HEK293 (cell line): ENCODE results near the gene KLF7.

Experiments
- KLF16 ChIP-seq: fragments of 450-650 bp; formaldehyde crosslinking; IDR thresholded peaks from 2 replicates; pipeline ENCODE4 v1.5.1; 2017; ENCODE audit warnings: missing biosample characterization, missing genetic modification characterization
- SP2 ChIP-seq: fragments of 450-650 bp; formaldehyde crosslinking; IDR thresholded peaks from 2 replicates; pipeline ENCODE4 v1.5.1; 2016; ENCODE audit warnings: missing biosample characterization, missing genetic modification characterization
- ZBTB20 ChIP-seq: fragments of 450-650 bp; formaldehyde crosslinking; IDR thresholded peaks from 2 replicates; pipeline ENCODE4 v1.5.1; 2016; ENCODE audit warnings: missing biosample characterization, missing genetic modification characterization
- ZFP69B ChIP-seq: fragments of 450-650 bp; formaldehyde crosslinking; IDR thresholded peaks from 2 replicates; pipeline ENCODE4 v1.5.1; 2016; ENCODE audit warnings: missing biosample characterization, missing genetic modification characterization
- ZNF544 ChIP-seq: fragments of 450-650 bp; formaldehyde crosslinking; IDR thresholded peaks from 2 replicates; pipeline ENCODE4 v1.5.0; 2017; ENCODE audit warnings: missing biosample characterization, missing genetic modification characterization
- ZNF558 ChIP-seq: fragments of 450-650 bp; formaldehyde crosslinking; IDR thresholded peaks from 2 replicates; pipeline ENCODE4 v1.5.1; 2016; ENCODE audit warnings: missing biosample characterization, missing genetic modification characterization
- TF ChIP-seq, protein P1 (sequence below): fragments of 450-650 bp; formaldehyde crosslinking; conservative IDR thresholded peaks from 2 replicates; pipeline ENCODE4 v1.5.1; 2016; ENCODE audit warnings: low read depth, missing biosample characterization, missing genetic modification characterization
- TF ChIP-seq, protein P2 (sequence below): fragments of 450-650 bp; formaldehyde crosslinking; IDR thresholded peaks from 2 replicates; pipeline ENCODE4 v1.5.1; 2017; ENCODE audit warnings: missing biosample characterization, missing genetic modification characterization
- TF ChIP-seq, protein P3 (sequence below): fragments of 450-650 bp; formaldehyde crosslinking; conservative IDR thresholded peaks from 2 replicates; pipeline ENCODE4 v1.5.1; 2016; ENCODE audit warnings: low read depth, missing biosample characterization, missing genetic modification characterization
- TF ChIP-seq, protein P4 (sequence below): fragments of 450-650 bp; formaldehyde crosslinking; IDR thresholded peaks from 2 replicates; pipeline ENCODE4 v1.5.1; 2016; ENCODE audit warnings: missing biosample characterization, missing genetic modification characterization
- TF ChIP-seq, protein P5 (sequence below): fragments of 450-650 bp; formaldehyde crosslinking; IDR thresholded peaks from 2 replicates; pipeline ENCODE4 v1.5.1; 2016; ENCODE audit warnings: missing biosample characterization, missing genetic modification characterization
- TF ChIP-seq, protein P6 (sequence below): fragments of 450-650 bp; formaldehyde crosslinking; IDR thresholded peaks from 2 replicates; pipeline ENCODE4 v1.5.1; 2016; ENCODE audit warnings: missing biosample characterization, missing genetic modification characterization
- TF ChIP-seq, protein P7 (sequence below): fragments of 450-650 bp; formaldehyde crosslinking; IDR thresholded peaks from 2 replicates; pipeline ENCODE4 v1.5.1; 2016; ENCODE audit warnings: missing biosample characterization, missing genetic modification characterization

The KLF7 gene

DNA sequence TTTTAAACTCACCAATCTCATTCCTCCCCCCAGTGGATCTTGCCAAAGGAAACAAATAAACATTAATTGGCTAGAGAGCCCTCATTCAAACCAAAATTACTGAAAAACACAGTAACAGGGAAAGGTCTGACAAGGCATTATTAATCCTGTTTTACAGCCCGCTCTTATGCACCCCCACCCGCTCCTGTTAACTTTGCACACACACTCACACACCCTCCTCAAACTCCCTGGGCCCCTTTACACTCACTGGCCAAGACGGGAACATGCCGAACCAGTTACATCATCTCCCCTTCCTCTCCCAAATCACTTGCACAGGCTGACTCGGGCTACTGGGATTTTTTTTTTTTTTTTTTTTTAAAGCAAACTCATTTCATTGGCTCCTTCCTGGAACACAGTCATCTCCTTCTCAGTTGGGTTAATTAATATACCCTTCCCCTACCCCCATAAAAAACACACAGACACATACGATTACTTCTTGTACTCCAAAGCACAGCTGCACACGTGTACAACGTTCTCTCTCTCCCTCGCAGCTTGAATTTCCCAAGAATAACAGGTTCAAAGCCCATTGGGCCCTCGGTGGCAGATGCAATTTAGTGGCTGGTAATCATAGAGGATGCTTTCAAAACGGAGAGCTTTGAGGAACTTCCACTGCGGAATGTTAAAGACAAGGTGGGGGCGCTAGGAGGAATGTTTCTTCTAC is 31.8 kb downstream of the KLF7 start (continued):
- TF ChIP-seq, protein P1, sequence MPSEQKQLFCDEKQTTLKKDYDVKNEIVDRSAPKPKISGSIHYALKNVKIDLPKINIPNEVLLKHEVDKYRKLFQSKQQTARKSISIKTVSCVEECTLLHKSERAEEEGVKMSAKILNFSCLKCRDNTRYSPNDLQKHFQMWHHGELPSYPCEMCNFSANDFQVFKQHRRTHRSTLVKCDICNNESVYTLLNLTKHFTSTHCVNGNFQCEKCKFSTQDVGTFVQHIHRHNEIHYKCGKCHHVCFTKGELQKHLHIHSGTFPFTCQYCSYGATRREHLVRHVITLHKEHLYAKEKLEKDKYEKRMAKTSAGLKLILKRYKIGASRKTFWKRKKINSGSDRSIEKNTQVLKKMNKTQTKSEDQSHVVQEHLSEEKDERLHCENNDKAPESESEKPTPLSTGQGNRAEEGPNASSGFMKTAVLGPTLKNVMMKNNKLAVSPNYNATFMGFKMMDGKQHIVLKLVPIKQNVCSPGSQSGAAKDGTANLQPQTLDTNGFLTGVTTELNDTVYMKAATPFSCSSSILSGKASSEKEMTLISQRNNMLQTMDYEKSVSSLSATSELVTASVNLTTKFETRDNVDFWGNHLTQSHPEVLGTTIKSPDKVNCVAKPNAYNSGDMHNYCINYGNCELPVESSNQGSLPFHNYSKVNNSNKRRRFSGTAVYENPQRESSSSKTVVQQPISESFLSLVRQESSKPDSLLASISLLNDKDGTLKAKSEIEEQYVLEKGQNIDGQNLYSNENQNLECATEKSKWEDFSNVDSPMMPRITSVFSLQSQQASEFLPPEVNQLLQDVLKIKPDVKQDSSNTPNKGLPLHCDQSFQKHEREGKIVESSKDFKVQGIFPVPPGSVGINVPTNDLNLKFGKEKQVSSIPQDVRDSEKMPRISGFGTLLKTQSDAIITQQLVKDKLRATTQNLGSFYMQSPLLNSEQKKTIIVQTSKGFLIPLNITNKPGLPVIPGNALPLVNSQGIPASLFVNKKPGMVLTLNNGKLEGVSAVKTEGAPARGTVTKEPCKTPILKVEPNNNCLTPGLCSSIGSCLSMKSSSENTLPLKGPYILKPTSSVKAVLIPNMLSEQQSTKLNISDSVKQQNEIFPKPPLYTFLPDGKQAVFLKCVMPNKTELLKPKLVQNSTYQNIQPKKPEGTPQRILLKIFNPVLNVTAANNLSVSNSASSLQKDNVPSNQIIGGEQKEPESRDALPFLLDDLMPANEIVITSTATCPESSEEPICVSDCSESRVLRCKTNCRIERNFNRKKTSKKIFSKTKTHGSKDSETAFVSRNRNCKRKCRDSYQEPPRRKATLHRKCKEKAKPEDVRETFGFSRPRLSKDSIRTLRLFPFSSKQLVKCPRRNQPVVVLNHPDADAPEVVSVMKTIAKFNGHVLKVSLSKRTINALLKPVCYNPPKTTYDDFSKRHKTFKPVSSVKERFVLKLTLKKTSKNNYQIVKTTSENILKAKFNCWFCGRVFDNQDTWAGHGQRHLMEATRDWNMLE (tag by site-specific recombination), result peak; percentile 52; the same call in 1 of the 2 replicates
- TF ChIP-seq ZNF558 (tag by site-specific recombination), result peak; percentile 36; the same call in 1 of the 2 replicates
- TF ChIP-seq, protein P2, sequence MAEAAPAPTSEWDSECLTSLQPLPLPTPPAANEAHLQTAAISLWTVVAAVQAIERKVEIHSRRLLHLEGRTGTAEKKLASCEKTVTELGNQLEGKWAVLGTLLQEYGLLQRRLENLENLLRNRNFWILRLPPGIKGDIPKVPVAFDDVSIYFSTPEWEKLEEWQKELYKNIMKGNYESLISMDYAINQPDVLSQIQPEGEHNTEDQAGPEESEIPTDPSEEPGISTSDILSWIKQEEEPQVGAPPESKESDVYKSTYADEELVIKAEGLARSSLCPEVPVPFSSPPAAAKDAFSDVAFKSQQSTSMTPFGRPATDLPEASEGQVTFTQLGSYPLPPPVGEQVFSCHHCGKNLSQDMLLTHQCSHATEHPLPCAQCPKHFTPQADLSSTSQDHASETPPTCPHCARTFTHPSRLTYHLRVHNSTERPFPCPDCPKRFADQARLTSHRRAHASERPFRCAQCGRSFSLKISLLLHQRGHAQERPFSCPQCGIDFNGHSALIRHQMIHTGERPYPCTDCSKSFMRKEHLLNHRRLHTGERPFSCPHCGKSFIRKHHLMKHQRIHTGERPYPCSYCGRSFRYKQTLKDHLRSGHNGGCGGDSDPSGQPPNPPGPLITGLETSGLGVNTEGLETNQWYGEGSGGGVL (tag by site-specific recombination), result peak; percentile 95
- TF ChIP-seq, protein P3, sequence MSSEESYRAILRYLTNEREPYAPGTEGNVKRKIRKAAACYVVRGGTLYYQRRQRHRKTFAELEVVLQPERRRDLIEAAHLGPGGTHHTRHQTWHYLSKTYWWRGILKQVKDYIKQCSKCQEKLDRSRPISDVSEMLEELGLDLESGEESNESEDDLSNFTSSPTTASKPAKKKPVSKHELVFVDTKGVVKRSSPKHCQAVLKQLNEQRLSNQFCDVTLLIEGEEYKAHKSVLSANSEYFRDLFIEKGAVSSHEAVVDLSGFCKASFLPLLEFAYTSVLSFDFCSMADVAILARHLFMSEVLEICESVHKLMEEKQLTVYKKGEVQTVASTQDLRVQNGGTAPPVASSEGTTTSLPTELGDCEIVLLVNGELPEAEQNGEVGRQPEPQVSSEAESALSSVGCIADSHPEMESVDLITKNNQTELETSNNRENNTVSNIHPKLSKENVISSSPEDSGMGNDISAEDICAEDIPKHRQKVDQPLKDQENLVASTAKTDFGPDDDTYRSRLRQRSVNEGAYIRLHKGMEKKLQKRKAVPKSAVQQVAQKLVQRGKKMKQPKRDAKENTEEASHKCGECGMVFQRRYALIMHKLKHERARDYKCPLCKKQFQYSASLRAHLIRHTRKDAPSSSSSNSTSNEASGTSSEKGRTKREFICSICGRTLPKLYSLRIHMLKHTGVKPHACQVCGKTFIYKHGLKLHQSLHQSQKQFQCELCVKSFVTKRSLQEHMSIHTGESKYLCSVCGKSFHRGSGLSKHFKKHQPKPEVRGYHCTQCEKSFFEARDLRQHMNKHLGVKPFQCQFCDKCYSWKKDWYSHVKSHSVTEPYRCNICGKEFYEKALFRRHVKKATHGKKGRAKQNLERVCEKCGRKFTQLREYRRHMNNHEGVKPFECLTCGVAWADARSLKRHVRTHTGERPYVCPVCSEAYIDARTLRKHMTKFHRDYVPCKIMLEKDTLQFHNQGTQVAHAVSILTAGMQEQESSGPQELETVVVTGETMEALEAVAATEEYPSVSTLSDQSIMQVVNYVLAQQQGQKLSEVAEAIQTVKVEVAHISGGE (tag by site-specific recombination), result peak; percentile 10; the same call in 1 of the 2 replicates
- TF ChIP-seq, protein P4, sequence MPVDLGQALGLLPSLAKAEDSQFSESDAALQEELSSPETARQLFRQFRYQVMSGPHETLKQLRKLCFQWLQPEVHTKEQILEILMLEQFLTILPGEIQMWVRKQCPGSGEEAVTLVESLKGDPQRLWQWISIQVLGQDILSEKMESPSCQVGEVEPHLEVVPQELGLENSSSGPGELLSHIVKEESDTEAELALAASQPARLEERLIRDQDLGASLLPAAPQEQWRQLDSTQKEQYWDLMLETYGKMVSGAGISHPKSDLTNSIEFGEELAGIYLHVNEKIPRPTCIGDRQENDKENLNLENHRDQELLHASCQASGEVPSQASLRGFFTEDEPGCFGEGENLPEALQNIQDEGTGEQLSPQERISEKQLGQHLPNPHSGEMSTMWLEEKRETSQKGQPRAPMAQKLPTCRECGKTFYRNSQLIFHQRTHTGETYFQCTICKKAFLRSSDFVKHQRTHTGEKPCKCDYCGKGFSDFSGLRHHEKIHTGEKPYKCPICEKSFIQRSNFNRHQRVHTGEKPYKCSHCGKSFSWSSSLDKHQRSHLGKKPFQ (tag by site-specific recombination), result no peak
- peak; percentile 79 for TF ChIP-seq ZFP69B (tag by site-specific recombination)
- TF ChIP-seq, protein P5, sequence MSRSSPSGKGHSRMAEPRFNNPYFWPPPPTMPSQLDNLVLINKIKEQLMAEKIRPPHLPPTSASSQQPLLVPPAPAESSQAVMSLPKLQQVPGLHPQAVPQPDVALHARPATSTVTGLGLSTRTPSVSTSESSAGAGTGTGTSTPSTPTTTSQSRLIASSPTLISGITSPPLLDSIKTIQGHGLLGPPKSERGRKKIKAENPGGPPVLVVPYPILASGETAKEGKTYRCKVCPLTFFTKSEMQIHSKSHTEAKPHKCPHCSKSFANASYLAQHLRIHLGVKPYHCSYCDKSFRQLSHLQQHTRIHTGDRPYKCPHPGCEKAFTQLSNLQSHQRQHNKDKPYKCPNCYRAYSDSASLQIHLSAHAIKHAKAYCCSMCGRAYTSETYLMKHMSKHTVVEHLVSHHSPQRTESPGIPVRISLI (tag by site-specific recombination), result peak; percentile 98
- TF ChIP-seq SP2 (tag by site-specific recombination), result no peak
- peak; percentile 57; the same call in 1 of the 2 replicates for TF ChIP-seq KLF16 (tag by site-specific recombination)
- TF ChIP-seq, protein P6, sequence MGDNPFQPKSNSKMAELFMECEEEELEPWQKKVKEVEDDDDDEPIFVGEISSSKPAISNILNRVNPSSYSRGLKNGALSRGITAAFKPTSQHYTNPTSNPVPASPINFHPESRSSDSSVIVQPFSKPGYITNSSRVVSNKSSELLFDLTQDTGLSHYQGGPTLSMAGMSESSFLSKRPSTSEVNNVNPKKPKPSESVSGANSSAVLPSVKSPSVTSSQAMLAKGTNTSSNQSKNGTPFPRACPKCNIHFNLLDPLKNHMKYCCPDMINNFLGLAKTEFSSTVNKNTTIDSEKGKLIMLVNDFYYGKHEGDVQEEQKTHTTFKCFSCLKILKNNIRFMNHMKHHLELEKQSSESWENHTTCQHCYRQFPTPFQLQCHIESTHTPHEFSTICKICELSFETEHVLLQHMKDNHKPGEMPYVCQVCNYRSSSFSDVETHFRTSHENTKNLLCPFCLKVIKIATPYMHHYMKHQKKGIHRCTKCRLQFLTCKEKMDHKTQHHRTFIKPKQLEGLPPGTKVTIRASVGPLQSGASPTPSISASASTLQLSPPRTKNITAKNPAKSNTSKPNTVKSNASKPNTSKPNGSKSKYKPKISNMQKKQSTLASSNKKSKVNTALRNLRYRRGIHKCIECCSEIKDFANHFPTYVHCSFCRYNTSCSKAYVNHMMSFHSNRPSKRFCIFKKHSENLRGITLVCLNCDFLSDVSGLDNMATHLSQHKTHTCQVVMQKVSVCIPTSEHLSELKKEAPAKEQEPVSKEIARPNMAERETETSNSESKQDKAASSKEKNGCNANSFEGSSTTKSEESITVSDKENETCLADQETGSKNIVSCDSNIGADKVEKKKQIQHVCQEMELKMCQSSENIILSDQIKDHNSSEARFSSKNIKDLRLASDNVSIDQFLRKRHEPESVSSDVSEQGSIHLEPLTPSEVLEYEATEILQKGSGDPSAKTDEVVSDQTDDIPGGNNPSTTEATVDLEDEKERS (tag by site-specific recombination), result no peak
- no peak for TF ChIP-seq ZNF544 (tag by site-specific recombination)
- TF ChIP-seq, protein P7, sequence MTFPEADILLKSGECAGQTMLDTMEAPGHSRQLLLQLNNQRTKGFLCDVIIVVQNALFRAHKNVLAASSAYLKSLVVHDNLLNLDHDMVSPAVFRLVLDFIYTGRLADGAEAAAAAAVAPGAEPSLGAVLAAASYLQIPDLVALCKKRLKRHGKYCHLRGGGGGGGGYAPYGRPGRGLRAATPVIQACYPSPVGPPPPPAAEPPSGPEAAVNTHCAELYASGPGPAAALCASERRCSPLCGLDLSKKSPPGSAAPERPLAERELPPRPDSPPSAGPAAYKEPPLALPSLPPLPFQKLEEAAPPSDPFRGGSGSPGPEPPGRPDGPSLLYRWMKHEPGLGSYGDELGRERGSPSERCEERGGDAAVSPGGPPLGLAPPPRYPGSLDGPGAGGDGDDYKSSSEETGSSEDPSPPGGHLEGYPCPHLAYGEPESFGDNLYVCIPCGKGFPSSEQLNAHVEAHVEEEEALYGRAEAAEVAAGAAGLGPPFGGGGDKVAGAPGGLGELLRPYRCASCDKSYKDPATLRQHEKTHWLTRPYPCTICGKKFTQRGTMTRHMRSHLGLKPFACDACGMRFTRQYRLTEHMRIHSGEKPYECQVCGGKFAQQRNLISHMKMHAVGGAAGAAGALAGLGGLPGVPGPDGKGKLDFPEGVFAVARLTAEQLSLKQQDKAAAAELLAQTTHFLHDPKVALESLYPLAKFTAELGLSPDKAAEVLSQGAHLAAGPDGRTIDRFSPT (tag by site-specific recombination), result peak; percentile 76
- peak; percentile 90 for TF ChIP-seq ZBTB20 (tag by site-specific recombination)
